Small intestine (tissue), 7 donors: Measurements from ENCODE around the gene DUOX1. TPM values are rescaled to one million over a fixed set of nuclear protein-coding genes. Genes with fewer than 3 reads are reported as not detected.
A peak's percentile ranks its signal among the peaks of the same experiment; 100 is the strongest.
"Not testable (repeated sequence)": the region's sequence is repeated elsewhere in the genome, so short reads cannot be mapped to it uniquely, and the experiment has no call there.

Experiments
- DNase-seq, 2 donors: peaks; one replicate each; pipeline versions ENCODE4 v3.0.0 to v3.0.0-alpha.2; 2013
- FAIRE-seq: peaks from 2 replicates; lab custom pipeline; 2012; peaks lifted over from hg19 to GRCh38; lab: Jason Lieb, UNC
- H3K27ac ChIP-seq, 3 donors: one replicate each; pipeline ENCODE4 v1.5.1; 2013; ENCODE audit warnings: low read length in 2 of 3, mild to moderate bottlenecking in 2 of 3, control low read depth in 1 of 3, inconsistent platforms in 1 of 3, low read depth in 1 of 3, moderate library complexity in 1 of 3
- H3K27me3 ChIP-seq, 3 donors: one replicate each; pipeline ENCODE4 v1.6.1; 2013; ENCODE audit warnings: low read length in 3 of 3, inconsistent platforms in 1 of 3; ENCODE audit not compliant: control insufficient read depth in 3 of 3, insufficient read depth in 3 of 3
- H3K36me3 ChIP-seq, 3 donors: one replicate each; pipeline ENCODE4 v1.6.1; 2013; ENCODE audit warnings: low read length in 3 of 3, inconsistent platforms in 1 of 3, low read depth in 1 of 3, mild to moderate bottlenecking in 1 of 3, moderate library complexity in 1 of 3; ENCODE audit not compliant: control insufficient read depth in 3 of 3, insufficient read depth in 2 of 3
- H3K4me1 ChIP-seq, 3 donors: one replicate each; pipeline ENCODE4 v1.6.1; 2013; ENCODE audit warnings: low read length in 2 of 3, inconsistent platforms in 1 of 3, low read depth in 1 of 3, mild to moderate bottlenecking in 1 of 3, moderate library complexity in 1 of 3; ENCODE audit not compliant: control insufficient read depth in 3 of 3, insufficient read depth in 2 of 3
- H3K4me3 ChIP-seq, 3 donors: one replicate each; pipeline ENCODE4 v1.5.1; 2013; ENCODE audit warnings: low read length in 3 of 3, control low read depth in 1 of 3, inconsistent platforms in 1 of 3, low read depth in 1 of 3, mild to moderate bottlenecking in 1 of 3, moderate library complexity in 1 of 3
- H3K9me3 ChIP-seq, 2 donors: one replicate each; pipeline ENCODE4 v1.6.1; 2013; ENCODE audit warnings: low read depth in 1 of 2, low read length in 1 of 2; ENCODE audit not compliant: control insufficient read depth in 2 of 2, insufficient read depth in 1 of 2
- WGBS, 3 donors: extraction: QIAGEN DNeasy Blood & Tissue Kit; methylation state at CpG; one replicate each; pipeline ENCODE4 v1.1.7; 2013; 5-methylcytosine and 5-hydroxymethylcytosine counted together
- polyA plus RNA-seq, 4 donors: library from polyadenylated mRNA; stranded (reverse) in 3 of 4; unstranded in 1 of 4; fragments of 200-250 nt in 3 of 4; fragments of 120-200 nt in 1 of 4; gene quantifications; one replicate each; pipeline versions ENCODE4 v1.2.1 to v1.2.3, GENCODE V29; 2013
- donor health status: healthy with polysubstance abuse.
- donor health status: control.
- donor health status: control.
- donor health status: Bipolar disorder and iron deficiency.
- donor health status: healthy.

DUOX1 gene
- polyA plus RNA-seq, 4 donors, result 0.33 to 2.5 (median 0.67) TPM; not detected in 1

- Histone ChIP-seq H3K27me3 (peaks cover 3 to 67% (median 24%) of the 10 kb centered on the region in 3 donors), H3K27ac (no peak overlapping the region), H3K36me3 (no peaks in the 10 kb centered on the region), H3K9me3 (no peaks in the 10 kb centered on the region), H3K4me1 (peaks cover 0 to 9% (median 2%) of the 10 kb centered on the region in 3 donors), H3K4me3 (no peak overlapping the region)
- no peak for DNase-seq
- no peak for FAIRE-seq
- 71 to 76% (median 75%) methylated on average over 3 of the region's 3 CpGs for WGBS, 3 donors
Measured at GRCh38 chr15:45132844-45133560, 3.2 kb downstream of the DUOX1 start.

GRCh38 chr15:45133561-45133920, 3.7 kb downstream of the DUOX1 start:
- Histone ChIP-seq H3K36me3 (no peaks in the 10 kb centered on the region), H3K4me3 (no peak overlapping the region), H3K9me3 (no peaks in the 10 kb centered on the region), H3K4me1 (peaks cover 0 to 9% (median 2%) of the 10 kb centered on the region in 3 donors), H3K27me3 (peaks cover 0 to 61% (median 23%) of the 10 kb centered on the region in 3 donors), H3K27ac (no peak overlapping the region)
- FAIRE-seq, result no peak
- no peak for DNase-seq
- 78 to 93% (median 79%) methylated on average over 5 of the region's 5 CpGs for WGBS, 3 donors

GRCh38 chr15:45134046-45134445, 4.3 kb downstream of the DUOX1 start:
- no peaks in the 10 kb centered on the region for H3K9me3 ChIP-seq
- peaks cover 0 to 56% (median 18%) of the 10 kb centered on the region in 3 donors for H3K27me3 ChIP-seq
- no peak overlapping the region for H3K4me3 ChIP-seq
- peaks cover 0 to 5% (median 2%) of the 10 kb centered on the region in 3 donors for H3K4me1 ChIP-seq
- no peak overlapping the region for H3K27ac ChIP-seq
- DNase-seq, result no peak
- FAIRE-seq, result no peak
- 93 to 98% (median 93%) methylated on average over 7 of the region's 7 CpGs for WGBS, 3 donors
- no peaks in the 10 kb centered on the region for H3K36me3 ChIP-seq

DNA sequence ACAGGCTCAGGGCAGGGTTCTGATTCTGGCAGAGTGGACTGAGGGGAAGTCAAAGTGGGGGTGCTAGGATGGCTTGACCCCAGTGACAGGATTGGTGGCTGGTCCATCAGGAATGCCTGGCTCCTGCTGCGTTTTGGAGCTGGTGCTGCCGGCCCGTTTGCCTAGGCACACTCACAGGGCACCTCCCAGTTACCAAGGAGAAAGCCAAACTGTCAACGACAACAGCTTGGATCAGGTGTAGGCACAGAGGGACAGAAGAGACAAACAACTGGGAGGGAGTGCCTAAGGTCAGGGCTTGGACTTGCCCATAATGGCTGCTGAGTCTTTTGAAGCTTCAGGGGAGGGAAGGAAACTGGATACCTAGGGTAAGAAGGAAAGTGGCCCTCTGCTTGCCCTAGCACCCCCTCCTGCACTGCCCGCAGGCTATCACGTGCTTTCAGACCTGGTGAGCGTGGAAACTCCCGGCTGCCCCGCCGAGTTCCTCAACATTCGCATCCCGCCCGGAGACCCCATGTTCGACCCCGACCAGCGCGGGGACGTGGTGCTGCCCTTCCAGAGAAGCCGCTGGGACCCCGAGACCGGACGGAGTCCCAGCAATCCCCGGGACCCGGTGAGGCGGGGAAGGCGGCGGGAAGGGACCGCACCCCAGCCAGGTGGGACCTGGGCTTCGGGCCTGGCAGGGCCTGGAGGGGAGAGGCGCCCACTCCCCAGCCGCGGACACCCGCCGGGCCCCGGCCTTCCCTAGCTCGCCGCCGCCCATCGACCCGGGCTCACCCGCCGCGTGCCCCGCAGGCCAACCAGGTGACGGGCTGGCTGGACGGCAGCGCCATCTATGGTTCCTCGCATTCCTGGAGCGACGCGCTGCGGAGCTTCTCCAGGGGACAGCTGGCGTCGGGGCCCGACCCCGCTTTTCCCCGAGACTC, 5.1 kb downstream of the DUOX1 start:
- Histone ChIP-seq H3K4me3 (peak overlapping the region in 1 of 3 donors; percentile 14), H3K27me3 (peaks cover 0 to 48% (median 18%) of the 10 kb centered on the region in 3 donors), H3K27ac (no peak overlapping the region), H3K36me3 (no peaks in the 10 kb centered on the region), H3K9me3 (no peaks in the 10 kb centered on the region), H3K4me1 (peaks cover 0 to 4% (median 2%) of the 10 kb centered on the region in 3 donors)
- no peak for FAIRE-seq
- DNase-seq, result peak; percentile 35 to 55
- WGBS, 3 donors, result 5 to 8% (median 7%) methylated on average over 39 to 57 of the region's 57 CpGs

- not testable (repeated sequence) for H3K36me3 ChIP-seq, H3K4me3 ChIP-seq, H3K4me1 ChIP-seq, H3K9me3 ChIP-seq, H3K27ac ChIP-seq, FAIRE-seq, DNase-seq
- H3K27me3 ChIP-seq, result peaks cover 0 to 40% (median 15%) of the 10 kb centered on the region in 3 donors
- WGBS, 3 donors, result 17 to 24% (median 20%) methylated on average over 7 to 11 of the region's 37 CpGs
Measured at GRCh38 chr15:45135705-45136377, 6.0 kb downstream of the DUOX1 start.

- FAIRE-seq, result no peak
- no peaks in the 10 kb centered on the region for H3K36me3 ChIP-seq
- peaks cover 0 to 4% (median 2%) of the 10 kb centered on the region in 3 donors for H3K4me1 ChIP-seq
- no peak for DNase-seq
- H3K9me3 ChIP-seq, result no peaks in the 10 kb centered on the region
- no peak overlapping the region for H3K27ac ChIP-seq
- no peak overlapping the region for H3K4me3 ChIP-seq
- WGBS, 3 donors, result 20 to 30% (median 27%) methylated on average over 10 of the region's 10 CpGs
- H3K27me3 ChIP-seq, result peaks cover 0 to 40% (median 13%) of the 10 kb centered on the region in 3 donors
Measured at GRCh38 chr15:45136378-45136764, 6.6 kb downstream of the DUOX1 start.

GRCh38 chr15:45137703-45138102, 7.9 kb downstream of the DUOX1 start:
- Histone ChIP-seq H3K27ac (no peak overlapping the region), H3K9me3 (no peaks in the 10 kb centered on the region)
- WGBS, 3 donors, result 82 to 85% (median 84%) methylated on average over 8 of the region's 8 CpGs

More at GRCh38 chr15:45137703-45138102, 7.9 kb downstream of the DUOX1 start:
- FAIRE-seq, result no peak
- no peak for DNase-seq
- Histone ChIP-seq H3K4me3 (no peak overlapping the region), H3K27me3 (peaks cover 0 to 40% (median 13%) of the 10 kb centered on the region in 3 donors), H3K36me3 (no peaks in the 10 kb centered on the region), H3K4me1 (peaks cover 0 to 4% (median 2%) of the 10 kb centered on the region in 3 donors)
